Tibial artery (tissue), 4 donors: ENCODE measurements around the gene INPP5A.

ENCODE experiments used
- DNase-seq, 2 donors: peaks; one replicate each; pipeline ENCODE4 v3.0.0-alpha.2; 2019
- H3K27ac ChIP-seq, 2 donors: fragments of 200-600 bp; sonication (generic) in 1 of 2; 1 replicate in 1 of 2; 2 replicates in 1 of 2; pipeline ENCODE4 v1.5.1; 2018 to 2019; ENCODE audit warnings: mild to moderate bottlenecking in 1 of 2
- H3K27me3 ChIP-seq, 2 donors: fragments of 200-600 bp; sonication (generic) in 1 of 2; one replicate each; pipeline versions ENCODE4 v1.5.1 to v1.6.0; 2016 to 2019
- H3K36me3 ChIP-seq, 3 donors: fragments of 200-600 bp; sonication (generic) in 2 of 3; one replicate each; pipeline ENCODE4 v1.5.1; 2016 to 2019; ENCODE audit warnings: mild to moderate bottlenecking in 2 of 3
- H3K4me1 ChIP-seq, 4 donors: fragments of 200-600 bp; sonication (generic) in 2 of 4; 1 replicate in 3 of 4; 2 replicates in 1 of 4; pipeline ENCODE4 v1.5.1; 2016 to 2019
- H3K4me3 ChIP-seq, 2 donors: fragments of 200-600 bp; sonication (generic) in 1 of 2; 1 replicate in 1 of 2; 2 replicates in 1 of 2; pipeline ENCODE4 v1.5.1; 2018 to 2019; ENCODE audit warnings: mild to moderate bottlenecking in 2 of 2
- H3K9me3 ChIP-seq, 3 donors: fragments of 200-600 bp; sonication (generic) in 1 of 3; one replicate each; pipeline ENCODE4 v1.5.1; 2016 to 2019
- intact Hi-C: fragments of 100-400 bp; cut with DNase I; formaldehyde crosslinking; loops from one replicate; pipeline ENCODE4 v1.15.0; 2023; ENCODE audit warnings: low total_unique reads
- TF ChIP-seq, protein P1 (sequence below), 2 experiments: fragments of 200-600 bp in 1 of 2; fragments of 450-650 bp in 1 of 2; IDR thresholded peaks; one replicate each; pipeline ENCODE4 v1.5.1; 2017 to 2019; ENCODE audit warnings: antibody characterized with exemption in 2 of 2, mild to moderate bottlenecking in 1 of 2, moderate library complexity in 1 of 2

Gene INPP5A

DNA sequence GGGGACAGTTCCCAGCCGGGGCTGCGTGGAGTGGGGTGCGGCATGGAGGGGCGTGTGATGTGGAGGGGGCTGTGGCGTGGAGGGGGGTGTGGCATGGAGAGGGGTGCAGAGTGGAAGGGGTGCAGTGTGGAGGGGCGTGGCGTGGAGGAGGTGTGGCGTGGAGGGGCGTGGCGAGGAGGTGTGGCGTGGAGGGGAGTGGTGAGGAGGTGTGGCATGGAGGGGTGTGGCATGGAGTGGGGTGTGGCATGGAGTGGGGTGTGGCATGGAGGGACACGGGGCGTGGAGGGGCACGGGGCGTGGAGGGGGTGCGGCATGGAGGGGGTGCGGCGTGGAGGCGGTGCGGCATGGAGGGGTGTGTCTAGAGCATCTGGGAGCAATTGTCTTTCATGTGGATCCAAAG lies 214.8 kb downstream of the INPP5A start:
- Histone ChIP-seq H3K36me3 (peaks cover 38 to 82% (median 71%) of the 10 kb centered on the region in 3 donors), H3K4me3 (no peak overlapping the region), H3K27ac (no peak overlapping the region), H3K27me3 (no peaks in the 10 kb centered on the region), H3K4me1 (no peaks in the 10 kb centered on the region), H3K9me3 (no peaks in the 10 kb centered on the region)
- TF ChIP-seq, protein P1, sequence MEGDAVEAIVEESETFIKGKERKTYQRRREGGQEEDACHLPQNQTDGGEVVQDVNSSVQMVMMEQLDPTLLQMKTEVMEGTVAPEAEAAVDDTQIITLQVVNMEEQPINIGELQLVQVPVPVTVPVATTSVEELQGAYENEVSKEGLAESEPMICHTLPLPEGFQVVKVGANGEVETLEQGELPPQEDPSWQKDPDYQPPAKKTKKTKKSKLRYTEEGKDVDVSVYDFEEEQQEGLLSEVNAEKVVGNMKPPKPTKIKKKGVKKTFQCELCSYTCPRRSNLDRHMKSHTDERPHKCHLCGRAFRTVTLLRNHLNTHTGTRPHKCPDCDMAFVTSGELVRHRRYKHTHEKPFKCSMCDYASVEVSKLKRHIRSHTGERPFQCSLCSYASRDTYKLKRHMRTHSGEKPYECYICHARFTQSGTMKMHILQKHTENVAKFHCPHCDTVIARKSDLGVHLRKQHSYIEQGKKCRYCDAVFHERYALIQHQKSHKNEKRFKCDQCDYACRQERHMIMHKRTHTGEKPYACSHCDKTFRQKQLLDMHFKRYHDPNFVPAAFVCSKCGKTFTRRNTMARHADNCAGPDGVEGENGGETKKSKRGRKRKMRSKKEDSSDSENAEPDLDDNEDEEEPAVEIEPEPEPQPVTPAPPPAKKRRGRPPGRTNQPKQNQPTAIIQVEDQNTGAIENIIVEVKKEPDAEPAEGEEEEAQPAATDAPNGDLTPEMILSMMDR (IDR thresholded peaks at IDR 0.05), result no peak
- DNase-seq, result no peak
- intact Hi-C loops, result no loop called here

DNA sequence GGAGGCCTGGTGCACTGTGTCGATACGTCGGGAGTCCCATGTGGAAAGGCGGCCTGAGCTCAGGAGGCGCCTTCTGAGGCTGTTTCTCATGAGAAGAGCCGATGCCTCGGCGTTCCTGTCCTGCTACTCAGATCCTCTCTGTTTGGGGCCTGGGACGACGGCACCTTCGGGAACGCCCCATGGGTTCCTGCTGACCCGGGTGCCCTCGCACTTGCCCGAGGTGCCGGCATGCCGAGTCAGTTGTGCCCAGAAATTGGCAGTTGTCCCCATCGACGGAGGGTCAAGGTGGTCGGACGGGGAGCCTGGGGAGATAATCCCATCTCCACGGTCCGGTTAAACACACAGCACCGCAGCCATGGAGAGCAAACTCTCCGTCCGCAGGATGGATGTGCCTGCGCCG lies 215.4 kb downstream of the INPP5A start:
- H3K4me3 ChIP-seq, result no peak overlapping the region
- no peaks in the 10 kb centered on the region for H3K4me1 ChIP-seq
- no peak for DNase-seq
- H3K36me3 ChIP-seq, result peaks cover 41 to 88% (median 76%) of the 10 kb centered on the region in 3 donors
- intact Hi-C loops, result no loop called here
- no peaks in the 10 kb centered on the region for H3K27me3 ChIP-seq
- TF ChIP-seq, protein P1 (IDR thresholded peaks at IDR 0.05), result no peak
- no peak overlapping the region for H3K27ac ChIP-seq
- no peaks in the 10 kb centered on the region for H3K9me3 ChIP-seq

DNA sequence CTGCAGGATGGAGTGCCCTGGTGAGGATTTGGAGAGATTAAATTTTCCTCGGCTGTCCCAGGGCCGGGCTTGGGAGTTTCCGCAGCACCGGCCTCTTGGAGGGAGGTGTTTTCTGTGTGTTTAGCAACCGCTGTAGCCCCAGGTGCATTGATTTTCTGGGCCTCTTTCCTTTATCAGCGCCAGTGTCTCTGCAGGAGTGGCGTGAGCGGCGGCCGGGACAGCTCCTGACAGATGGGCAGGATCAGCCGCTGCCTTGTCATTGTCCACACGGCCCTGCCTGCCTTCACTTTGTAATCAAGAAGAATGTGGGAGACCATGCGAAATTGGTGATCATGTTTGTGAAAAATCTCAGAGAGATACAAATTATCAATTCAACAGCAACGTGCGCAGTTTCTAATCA lies 216.0 kb downstream of the INPP5A start:
- no peak for DNase-seq
- no peaks in the 10 kb centered on the region for H3K4me1 ChIP-seq
- no peak overlapping the region for H3K27ac ChIP-seq
- H3K4me3 ChIP-seq, result no peak overlapping the region
- no peaks in the 10 kb centered on the region for H3K27me3 ChIP-seq
- no peaks in the 10 kb centered on the region for H3K9me3 ChIP-seq
- intact Hi-C loops, result no loop called here
- H3K36me3 ChIP-seq, result peaks cover 41 to 94% (median 81%) of the 10 kb centered on the region in 3 donors
- TF ChIP-seq, protein P1 (IDR thresholded peaks at IDR 0.05), result no peak

DNA sequence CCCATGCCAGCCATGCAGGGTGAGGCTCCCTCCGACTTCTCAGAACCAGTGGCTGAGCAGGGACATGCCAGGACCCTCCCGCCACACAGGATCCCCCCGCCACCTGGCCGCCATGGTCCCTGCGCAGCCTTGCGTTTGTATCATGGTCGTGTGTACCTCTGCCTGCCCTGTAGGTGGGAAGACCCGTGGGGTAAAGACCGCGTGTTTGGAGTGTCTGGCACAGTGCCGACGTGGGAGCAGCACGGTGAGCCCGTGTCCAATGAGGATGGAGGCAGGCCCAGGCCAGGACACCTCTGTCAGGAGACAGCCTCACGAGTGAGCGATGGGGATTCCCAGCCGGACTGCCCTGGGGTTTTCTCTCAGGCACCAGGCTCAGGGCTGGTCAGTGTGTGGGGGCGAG lies 216.5 kb downstream of the INPP5A start:
- H3K9me3 ChIP-seq, result no peaks in the 10 kb centered on the region
- peaks cover 44 to 99% (median 83%) of the 10 kb centered on the region in 3 donors for H3K36me3 ChIP-seq
- H3K4me3 ChIP-seq, result no peak overlapping the region
- no peak overlapping the region for H3K27ac ChIP-seq
- no peaks in the 10 kb centered on the region for H3K27me3 ChIP-seq
- no peaks in the 10 kb centered on the region for H3K4me1 ChIP-seq
- DNase-seq, result no peak
- intact Hi-C loops, result no loop called here
- TF ChIP-seq, protein P1 (IDR thresholded peaks at IDR 0.05), result no peak

DNA sequence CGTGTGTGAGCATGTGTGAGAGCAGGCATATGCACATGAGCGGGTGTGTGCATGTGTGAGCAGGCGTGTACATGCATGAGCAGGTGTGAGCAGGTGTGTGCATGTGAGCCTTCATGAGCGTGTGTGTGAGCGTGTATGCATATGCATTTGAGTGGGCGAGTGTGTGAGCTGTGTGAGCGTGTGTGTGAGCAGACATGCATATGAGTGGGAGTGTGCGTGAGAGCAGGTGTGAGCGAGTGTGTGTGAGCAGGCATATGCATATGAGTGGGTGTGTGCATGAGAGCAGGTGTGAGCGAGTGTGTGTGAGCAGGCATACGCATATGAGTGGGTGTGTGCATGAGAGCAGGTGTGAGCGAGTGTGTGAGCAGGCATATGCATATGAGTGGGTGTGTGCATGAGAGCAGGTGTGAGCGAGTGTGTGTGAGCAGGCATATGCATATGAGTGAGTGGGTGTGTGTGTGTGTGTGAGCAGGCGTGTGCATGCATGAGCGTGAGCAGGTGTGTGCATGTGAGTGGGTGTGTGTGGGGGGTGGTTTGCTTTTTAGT lies 217.7 kb downstream of the INPP5A start:
- H3K27ac ChIP-seq, result no peak overlapping the region
- TF ChIP-seq, protein P1 (IDR thresholded peaks at IDR 0.05), result no peak
- H3K4me3 ChIP-seq, result no peak overlapping the region
- H3K36me3 ChIP-seq, result peaks cover 42 to 100% (median 83%) of the 10 kb centered on the region in 3 donors
- H3K4me1 ChIP-seq, result no peaks in the 10 kb centered on the region
- no peak for DNase-seq
- H3K9me3 ChIP-seq, result no peaks in the 10 kb centered on the region
- H3K27me3 ChIP-seq, result no peaks in the 10 kb centered on the region
- intact Hi-C loops, result no loop called here

DNA sequence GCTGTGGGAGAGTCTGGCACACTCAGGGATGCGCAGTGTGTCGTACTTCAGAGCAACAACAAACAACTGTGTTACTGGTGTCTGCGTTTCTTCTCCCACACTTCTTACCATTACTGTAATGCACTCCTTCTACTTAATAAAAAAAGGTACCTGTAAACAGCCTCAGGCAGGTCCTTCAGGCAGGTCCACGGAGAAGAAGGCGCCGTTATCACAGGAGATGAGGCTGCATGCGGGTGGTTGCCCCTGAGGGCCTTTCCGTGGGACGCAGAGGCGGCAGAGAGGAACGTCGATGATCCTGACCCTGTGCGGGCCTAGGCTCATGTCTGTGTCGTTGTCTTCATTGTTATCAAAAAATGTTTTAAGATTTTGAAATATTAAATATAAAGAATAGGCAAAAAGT lies 219.0 kb downstream of the INPP5A start:
- H3K4me3 ChIP-seq, result no peak overlapping the region
- peaks cover 45 to 100% (median 85%) of the 10 kb centered on the region in 3 donors for H3K36me3 ChIP-seq
- DNase-seq, result no peak
- no peaks in the 10 kb centered on the region for H3K27me3 ChIP-seq
- H3K27ac ChIP-seq, result no peak overlapping the region
- TF ChIP-seq, protein P1 (IDR thresholded peaks at IDR 0.05), result no peak
- no peaks in the 10 kb centered on the region for H3K4me1 ChIP-seq
- no peaks in the 10 kb centered on the region for H3K9me3 ChIP-seq
- intact Hi-C loops, result no loop called here
